Choroid plexus epithelial cell (primary cell): ENCODE data around the gene ERAL1.
A peak's percentile ranks its signal among the peaks of the same experiment; 100 is the strongest.
"Not testable (repeated sequence)": the region's sequence is repeated elsewhere in the genome, so short reads cannot be mapped to it uniquely, and the experiment has no call there.

Source experiments
- DNase-seq: peaks from one replicate; pipeline ENCODE4 v3.0.0-alpha.2; 2010; ENCODE audit warnings: low read depth
- H3K4me3 ChIP-seq: 2 replicates; pipeline ENCODE4 v1.5.1; 2011; ENCODE audit warnings: low read depth, mild to moderate bottlenecking, control low read depth, low read length, moderate library complexity
- CTCF ChIP-seq: conservative IDR thresholded peaks from 2 replicates; pipeline ENCODE4 v1.5.1; 2011; ENCODE audit warnings: low read depth, mild to moderate bottlenecking, control low read depth, inconsistent platforms, low read length, moderate library complexity

The ERAL1 gene

GRCh38 chr17:28871056-28871579, 16.3 kb downstream of the ERAL1 start:
- no peak for TF ChIP-seq CTCF
- no peak overlapping the region for H3K4me3 ChIP-seq
- DNase-seq: no peak

GRCh38 chr17:28873839-28874238, 19.0 kb downstream of the ERAL1 start:
- DNase-seq: no peak
- no peak for TF ChIP-seq CTCF
- H3K4me3 ChIP-seq: no peak overlapping the region

- H3K4me3 ChIP-seq: no peak overlapping the region
- no peak for DNase-seq
Observed at GRCh38 chr17:28874750-28875149, 19.9 kb downstream of the ERAL1 start.

GRCh38 chr17:28875848-28876550, 21.2 kb downstream of the ERAL1 start:
- H3K4me3 ChIP-seq: no peak overlapping the region
- no peak for TF ChIP-seq CTCF
- no peak for DNase-seq

More at GRCh38 chr17:28874750-28875149, 19.9 kb downstream of the ERAL1 start:
- TF ChIP-seq CTCF: no peak

- not testable (repeated sequence) for DNase-seq, H3K4me3 ChIP-seq
Observed at GRCh38 chr17:28877150-28877711, 22.4 kb downstream of the ERAL1 start.

GRCh38 chr17:28878158-28878910, 23.5 kb downstream of the ERAL1 start:
- no peak overlapping the region for H3K4me3 ChIP-seq
- DNase-seq: peak; percentile 17
- TF ChIP-seq CTCF: no peak

GRCh38 chr17:28878981-28879380, 24.2 kb downstream of the ERAL1 start:
- peak; percentile 78 for DNase-seq
- no peak overlapping the region for H3K4me3 ChIP-seq
- peak; percentile 80 for TF ChIP-seq CTCF
